NCI-H146 treated with DMSO at 0.1 percent for 48 hours (cell line): ENCODE results near the gene NIPSNAP3A.

Source experiments
- DNase-seq: peaks from one replicate; lab custom pipeline; 2025; ENCODE audit not compliant: unreplicated experiment; lab: John Stamatoyannopoulos, UW

The NIPSNAP3A gene

DNA sequence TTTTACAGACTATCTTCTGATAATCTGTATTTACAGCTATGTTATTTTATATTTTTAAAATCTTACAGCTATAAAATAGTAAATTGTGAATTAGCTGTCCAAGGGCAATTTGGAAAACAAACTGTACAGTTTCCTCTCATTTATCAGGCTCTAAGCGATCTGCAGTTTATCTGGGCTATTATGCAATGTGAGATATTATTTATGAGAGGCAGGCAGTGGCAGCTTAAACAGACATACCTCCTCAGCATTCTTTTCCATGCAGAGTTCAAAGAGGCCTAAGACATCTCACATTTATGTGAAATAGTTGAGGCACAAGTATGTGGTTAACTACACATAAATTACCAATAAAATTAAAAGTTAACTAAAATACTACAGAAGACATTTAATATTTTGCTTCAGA is 26.6 kb downstream of the NIPSNAP3A start:
- DNase-seq = no peak

DNA sequence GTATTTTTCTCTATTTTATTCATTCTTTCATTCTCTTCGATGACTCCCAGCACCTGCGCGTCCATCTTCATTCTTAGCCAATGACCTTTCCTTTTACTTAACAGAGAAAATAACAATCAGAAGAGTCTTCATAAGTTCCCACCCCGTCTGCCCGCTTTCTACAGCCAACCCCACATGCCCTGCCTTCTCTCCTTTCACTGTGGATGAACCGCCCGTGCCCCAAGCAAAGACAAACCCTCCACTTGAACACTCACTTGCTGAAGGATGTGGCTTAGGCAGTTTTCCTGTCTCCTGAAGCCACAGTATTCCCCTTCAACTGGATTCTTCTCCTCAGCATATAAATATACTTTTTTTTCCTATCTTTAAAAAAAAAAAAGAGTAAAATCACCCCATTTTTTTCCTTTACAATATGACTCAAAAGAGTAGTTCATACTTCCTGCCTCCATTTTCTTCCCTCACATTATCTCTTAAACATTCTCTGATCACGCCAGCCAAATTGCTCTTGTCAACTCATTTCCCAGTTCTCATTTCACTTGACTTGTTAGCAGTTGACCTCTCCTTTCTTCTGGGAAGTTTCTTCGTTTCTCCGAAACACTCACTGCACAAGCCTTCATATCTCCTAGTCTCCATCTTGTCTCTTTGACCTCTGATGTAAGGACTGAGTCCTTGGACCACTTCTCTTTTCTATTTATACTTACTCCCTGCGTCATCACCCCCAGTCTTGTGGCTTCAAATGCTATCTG is 27.5 kb downstream of the NIPSNAP3A start:
- no peak for DNase-seq

DNA sequence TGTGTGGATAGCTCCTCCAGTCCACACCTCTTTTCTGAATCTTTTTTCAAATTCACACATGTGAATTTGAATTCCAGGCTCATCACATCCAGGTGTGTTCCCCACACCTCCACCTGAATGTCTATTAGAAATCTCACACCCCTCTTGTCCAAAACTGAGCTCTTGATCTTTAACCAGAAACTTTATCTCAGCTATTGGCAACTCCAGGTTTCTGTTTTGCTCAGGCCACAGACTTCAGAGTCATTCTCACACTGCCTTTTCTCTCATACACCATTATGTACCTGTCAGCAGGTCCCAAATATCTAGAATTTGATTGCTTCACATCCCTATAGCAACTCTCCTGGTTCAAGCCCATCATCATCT is 28.1 kb downstream of the NIPSNAP3A start:
- no peak for DNase-seq

DNA sequence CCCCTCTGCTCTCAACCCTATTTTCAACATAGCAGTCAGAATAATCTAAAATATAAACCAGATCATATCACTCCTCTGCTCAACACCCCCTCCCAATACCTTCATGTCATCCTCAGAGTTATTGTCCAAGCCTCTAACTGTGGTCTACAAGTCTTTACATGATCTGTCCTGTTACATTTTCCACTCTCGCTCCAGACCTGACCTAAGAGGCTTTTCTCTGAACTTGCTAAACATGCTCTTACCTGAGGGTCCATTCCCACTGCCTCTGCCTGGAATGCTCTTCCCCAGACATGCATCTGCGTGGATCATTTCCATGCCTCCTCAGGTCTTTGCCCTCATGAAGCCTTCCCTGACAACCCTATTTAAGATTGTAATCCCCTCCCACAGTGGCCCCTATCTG is 28.5 kb downstream of the NIPSNAP3A start:
- DNase-seq = no peak

DNA sequence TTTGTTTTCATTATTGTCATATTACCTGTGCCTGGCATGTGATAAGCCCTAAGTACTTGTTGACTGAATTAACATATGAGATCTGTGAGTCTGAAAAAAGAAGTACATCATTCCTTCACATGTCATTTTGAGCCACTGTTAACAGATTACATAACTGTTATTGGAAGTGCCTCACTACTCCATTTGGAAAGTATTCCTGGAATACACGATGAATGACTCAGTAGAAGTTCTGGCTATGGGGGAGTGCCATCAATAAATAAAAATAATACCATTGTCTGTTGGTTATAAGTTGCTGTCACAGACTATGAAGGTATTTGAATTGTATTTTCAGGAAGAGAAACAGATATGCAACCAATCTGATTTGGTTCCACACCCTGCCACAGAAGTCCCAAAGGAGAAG is 29.3 kb downstream of the NIPSNAP3A start:
- DNase-seq = no peak

DNA sequence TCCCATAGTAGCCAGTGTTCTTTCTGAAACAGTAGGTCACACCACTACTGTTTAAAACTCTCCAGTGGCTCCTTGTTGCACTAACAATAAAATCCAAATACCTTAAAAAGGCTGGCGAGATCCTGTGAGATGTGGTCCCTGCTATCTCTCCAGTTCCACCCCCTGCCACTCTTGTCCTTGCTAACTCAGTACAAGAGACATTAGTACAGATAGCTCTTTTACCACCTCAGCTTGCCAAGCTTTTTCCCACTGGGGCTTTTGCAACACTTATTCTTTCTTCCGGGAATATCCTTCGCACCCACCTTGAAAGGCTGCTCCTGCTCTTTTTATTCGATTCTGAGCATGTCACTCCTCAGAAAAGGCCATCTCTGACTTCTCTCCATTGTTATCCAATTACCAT is 31.3 kb downstream of the NIPSNAP3A start:
- DNase-seq = no peak

DNA sequence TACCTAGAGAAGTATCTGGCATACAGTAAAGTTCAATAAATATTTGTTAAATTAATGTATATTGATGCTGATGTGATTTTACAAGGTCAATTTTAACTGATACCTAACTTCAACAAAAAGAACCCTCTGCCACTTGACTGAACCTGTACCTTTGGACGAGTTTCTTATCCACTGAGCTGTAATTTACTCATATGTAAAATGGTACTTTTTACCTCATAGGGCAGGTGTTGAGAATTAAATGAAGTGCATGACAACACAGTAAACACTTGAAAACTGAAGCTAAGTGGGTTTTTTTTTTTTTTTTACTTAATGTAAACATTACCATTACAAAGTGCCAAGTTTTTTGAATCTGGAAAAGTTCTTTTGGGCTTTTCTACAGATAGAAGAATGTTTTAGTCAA is 31.9 kb downstream of the NIPSNAP3A start:
- DNase-seq = no peak

DNA sequence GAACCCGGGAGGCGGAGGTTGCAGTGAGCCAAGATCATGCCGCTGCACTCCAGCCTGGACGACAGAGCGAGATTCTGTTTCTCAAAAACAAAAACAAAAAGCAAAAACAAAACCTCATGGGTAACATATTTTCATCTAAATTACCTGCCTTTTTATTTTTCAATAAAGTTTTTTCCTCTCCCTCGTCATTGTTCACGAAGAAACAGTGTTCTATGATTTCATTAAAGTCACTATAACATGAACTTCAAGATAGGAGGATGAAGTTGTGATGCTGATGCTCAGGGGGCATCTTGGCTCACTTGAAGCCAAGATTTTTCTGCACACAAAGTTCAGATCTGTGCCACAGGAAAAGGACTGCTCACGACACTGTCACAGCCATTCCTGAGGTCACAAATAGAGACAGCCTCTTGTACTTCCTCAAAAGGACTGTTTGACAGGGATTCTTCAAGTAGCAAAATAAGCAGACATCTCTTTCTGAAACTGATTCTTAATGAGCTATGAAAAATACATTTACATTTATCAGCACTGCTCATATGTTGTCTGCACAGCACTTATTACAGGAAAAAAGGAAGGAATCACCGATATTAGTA is 32.6 kb downstream of the NIPSNAP3A start:
- DNase-seq = no peak

DNA sequence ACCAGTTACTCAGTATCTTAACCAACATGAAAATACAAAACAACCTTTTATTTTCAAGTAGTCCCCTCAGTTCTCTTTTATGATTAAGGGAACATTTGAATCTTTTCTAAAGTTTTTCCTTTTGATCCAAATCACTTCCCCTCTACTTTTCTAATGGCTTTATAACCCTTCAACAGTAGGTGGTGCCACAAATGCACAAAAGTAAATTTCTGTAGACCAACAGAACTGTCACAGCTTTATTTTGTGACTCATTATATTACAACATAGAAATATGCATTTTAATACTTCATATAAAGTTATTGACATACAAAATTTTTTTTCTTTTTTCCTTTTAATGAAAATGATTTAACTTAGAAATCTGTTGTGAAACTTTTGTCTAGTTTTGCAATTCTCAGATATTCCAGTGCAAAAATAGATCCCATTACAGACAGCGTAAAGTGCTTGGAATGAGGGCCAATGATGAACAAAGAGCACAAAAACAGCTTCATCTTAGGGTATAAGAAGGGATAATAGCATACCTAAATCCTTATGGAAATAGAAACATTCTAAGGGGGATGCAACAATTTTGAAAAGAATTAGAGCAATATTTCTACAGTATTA is 33.4 kb downstream of the NIPSNAP3A start:
- no peak for DNase-seq

DNA sequence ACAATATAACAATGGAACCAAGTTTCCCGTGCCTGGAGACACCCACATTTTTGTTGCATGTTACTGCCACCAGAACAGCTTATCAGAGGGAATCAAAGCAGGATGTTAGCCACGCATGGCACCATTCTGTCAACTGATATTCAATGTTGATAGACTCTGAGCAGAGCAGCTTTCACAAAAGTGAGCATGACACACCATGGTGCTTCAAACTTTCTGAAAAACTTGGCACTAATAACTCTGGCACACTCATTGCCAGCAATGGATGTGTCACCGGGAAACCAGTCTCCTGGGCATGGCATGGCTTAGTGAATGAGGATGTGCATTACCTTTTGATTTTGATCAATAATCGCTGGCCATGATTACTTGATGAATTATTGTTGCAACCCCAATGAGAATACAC is 36.1 kb downstream of the NIPSNAP3A start:
- no peak for DNase-seq

DNA sequence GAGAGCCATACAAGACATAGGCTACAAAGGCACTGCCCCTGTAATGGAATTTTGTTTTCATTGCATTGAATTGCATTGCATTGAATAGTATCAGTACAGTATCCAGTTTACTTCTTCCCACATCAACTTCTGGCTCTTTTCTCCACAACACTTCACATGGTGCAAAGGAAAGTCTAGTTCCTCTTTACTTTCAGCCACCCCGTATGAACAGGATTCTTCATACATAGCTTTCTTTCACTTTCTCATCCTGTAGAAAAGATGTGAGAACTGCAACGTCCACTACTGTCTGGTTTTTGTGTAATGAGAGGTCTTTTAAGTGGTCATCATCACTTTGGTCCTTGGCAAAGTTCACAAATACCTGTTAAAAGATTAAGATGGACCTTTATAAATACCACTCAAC is 36.6 kb downstream of the NIPSNAP3A start:
- no peak for DNase-seq

DNA sequence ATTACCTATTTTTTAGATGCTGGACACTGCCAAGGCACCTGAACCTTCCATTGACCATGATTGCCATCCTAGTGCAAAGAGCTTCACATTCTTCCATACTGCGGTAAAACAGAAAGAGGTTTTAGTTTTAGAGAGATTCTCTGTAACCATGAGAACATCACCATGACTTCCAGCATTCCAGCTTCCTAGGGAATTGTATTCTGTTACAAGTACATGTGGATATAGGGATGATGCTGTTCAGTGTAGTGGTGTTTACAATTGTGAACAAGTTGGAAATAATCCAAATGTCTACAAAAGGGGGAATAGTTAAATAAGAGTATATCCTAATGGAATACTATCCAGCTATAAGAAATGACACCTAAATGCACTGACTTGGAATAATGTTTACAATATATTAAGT is 38.8 kb downstream of the NIPSNAP3A start:
- no peak for DNase-seq

DNA sequence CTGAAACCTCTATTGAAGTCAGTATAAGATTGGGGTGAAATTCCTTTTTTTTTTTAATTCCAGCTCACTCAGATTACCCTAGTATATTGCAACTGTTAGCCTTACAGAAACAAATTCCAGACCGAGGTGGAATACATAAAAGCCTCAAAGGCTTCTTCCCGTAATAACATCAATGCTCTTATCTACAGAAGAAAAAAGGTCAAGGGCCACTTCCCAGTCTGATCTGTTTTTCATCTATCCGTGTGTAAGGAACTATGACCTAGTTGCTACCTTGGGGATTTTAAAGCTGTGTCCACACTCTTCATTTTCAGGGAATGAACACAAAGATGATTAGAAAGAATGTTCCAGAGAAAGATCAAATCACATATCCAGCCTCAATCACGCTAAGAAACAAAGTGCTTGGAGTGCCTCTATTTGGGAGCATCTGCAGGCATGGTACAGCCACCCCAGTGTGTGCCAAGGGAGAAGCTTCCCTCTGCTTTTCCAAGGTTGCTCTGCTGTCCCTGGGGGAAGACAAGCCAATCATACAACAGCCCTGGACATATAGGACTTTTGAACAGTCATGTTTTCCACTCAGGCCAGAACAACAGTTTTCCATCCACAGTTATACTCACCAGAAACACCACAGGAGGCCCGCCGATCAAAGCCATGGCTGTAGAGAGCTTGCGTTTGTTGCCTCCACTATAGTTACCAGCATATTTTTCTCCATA is 40.0 kb downstream of the NIPSNAP3A start:
- no peak for DNase-seq

DNA sequence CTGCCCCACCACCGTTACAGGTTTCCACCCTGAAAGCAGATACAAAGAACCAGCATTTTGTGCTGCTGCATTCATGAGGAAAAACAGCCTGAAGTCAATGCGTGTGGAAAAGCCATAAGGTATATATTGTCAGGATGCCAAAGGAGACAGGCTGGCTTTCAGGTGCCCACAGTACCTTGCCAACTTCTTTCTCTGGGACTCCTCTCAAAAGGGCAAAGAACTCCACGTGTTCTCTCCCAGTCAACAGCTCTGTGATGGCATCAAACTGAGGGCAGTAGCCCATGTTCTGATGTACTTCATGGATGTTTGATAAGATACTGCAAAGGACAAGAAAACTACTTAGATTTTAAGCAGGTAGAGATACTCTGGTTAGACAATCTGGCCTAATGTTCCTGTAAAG is 40.8 kb downstream of the NIPSNAP3A start:
- no peak for DNase-seq

DNA sequence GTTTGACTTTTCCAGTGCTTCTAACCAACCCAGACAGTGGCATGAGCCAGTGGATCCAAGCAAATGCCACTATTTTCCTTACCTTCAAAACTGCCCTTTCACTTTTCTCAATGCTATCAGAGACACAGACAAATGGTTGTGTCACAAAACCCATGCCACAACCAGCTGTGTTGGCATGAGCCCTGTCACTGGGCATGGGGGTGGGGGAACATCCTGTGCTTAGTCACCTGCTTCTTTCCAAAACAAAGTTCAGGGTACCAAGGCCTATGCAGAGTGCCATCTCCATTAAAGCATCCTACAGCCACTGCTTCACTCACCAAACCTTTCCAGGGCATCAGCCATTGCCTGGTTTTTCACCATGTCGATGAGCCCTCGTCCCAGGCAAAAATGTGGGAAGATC is 46.6 kb downstream of the NIPSNAP3A start:
- DNase-seq = no peak

DNA sequence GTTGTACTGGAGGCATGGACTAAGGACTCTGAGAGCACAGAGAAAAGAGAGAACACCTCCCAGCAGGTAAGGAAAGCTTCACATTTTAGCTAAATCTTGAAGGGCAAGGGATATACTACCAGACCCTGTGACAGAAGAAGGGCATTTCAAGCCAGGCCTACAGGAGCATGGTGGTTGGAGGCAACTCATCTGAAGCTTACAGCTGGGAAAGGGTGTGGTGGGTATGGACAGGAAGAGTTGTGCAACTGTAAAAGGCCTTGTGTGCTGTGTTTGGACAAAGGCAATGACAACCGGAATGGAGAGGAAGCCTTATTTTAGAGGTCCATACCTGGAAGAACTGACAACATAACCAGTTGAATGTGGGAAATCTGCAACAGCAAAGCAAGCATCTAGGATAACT is 47.6 kb downstream of the NIPSNAP3A start:
- DNase-seq = no peak

DNA sequence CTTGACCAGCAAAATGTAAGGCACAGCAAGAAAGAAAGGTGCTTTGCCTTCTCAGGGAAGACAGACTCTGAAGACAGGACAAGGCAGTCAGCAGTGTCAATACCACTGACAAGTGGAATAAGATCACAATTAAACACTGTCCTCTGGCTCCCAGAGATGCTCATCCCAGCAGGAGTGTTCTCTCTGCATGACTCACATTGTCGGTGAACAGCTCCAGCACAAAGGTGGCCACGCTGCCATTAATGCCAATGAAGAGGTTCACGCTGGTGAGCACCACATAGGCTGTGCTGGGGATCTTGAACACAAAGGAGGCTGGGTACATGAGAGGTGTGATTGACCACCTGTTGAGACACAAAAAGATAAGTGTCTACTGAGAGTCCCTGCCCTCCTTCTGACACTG is 48.4 kb downstream of the NIPSNAP3A start:
- DNase-seq = no peak

DNA sequence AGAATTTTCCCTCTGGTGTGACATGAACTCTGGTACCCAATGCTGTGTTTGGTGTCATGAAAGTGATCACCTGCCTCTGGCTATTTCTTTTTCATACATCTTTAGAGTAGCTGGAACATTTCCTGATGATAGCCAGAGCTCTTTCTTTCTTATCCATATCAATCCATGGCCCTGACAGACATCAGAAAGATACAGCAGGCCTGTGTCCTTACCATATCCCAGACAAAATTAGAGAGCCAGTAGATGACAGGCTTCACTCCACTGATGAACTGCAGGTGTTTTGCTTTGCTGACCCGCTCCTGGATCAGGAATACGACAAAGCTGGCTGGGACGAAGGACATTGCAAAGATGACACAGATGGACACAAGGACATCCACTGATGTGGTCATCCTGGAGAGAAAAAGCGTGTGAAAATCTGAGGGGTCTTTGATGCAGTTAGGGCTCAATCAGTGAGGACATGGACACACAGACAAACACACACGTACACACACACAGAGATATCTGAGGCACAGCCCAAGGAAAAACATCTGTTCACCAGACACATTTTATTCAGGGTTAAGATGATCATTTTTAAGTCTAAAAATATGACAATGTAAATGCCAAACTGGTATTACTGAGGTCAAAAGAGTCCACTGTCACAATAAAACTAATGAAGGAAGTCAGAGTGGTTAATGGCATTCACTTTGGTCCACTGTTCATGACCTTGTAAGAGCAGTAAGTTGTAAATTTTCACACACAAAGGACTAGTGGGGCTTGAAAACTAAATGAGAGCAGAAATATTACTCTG is 50.9 kb downstream of the NIPSNAP3A start:
- DNase-seq = no peak

DNA sequence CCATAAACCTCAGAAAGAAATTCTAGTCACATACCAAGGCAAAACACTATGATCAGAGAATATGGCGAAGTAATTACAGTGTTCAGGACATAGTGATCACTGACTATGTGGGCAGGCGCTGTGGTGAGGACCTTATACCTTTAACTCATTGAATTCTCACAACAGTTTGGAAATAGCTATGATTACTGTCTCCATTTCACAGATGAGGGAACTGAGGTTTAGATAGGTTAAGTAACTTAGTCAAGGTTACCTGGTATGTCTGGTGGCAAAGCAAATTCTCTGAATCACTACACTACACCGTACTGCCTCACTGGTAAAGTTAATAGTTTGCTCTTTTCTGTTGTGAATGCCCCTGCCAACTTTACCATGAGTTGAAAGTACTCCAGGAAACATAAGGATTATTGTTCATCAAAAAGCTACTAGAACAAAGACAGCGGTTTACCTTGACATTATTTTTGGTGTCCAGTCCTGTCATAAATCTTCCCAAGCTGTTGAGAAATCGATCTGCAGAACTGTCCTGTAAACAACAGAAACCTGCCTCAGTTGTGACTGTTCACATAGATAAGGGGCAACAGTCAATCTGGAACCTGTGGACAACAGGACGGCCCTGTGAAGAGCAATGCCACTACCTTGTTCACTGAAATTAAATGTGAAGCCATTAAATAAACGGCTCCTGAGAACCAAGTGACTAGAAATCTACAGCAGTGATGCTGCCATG is 52.7 kb downstream of the NIPSNAP3A start:
- DNase-seq = no peak

DNA sequence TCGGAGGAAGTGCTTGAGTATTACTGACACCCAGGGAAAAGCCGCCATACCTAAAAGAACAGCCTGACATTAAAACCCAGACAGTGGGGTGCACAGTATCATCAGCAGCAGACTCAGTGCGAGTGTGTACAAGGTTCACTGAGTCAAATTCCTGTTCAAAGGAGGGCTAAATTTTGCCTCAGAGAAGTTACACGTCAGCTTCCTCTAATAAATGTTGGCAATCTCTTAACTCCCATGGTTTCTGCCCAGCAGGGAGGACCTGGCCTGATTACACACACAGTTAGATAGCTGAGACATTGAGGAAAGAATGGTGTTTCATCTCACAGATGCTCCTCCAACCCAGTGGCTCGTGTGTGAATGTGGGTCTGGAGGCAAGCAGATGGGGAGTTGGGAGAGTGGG is 54.6 kb downstream of the NIPSNAP3A start:
- DNase-seq = no peak

DNA sequence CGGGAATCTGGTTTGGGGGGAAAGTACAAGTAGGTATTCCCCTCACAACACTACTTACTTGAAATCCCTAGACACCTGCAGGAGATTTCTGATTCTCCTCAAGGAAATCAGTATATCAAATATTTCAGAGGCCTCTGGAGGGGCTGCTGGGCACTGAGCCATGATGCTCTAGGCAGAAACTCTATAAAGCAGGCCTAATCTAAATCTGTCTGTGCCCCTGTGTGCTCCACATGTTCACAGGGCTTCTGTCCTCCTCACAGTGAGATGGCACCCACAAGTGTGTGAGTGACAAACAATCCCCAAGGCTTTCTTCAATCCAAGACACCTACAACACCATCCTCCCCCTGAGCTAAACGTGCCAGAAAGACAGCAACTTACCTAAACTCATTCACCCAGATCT is 55.4 kb downstream of the NIPSNAP3A start:
- DNase-seq = no peak
